Measurements from ENCODE around the gene ENPP5.

Gene ENPP5

GRCh38 chr6:46170357-46171289 lies at the start of gene ENPP5:
TSS of gene ENPP5 (minus strand) at chr6:46170980. CDS start at chr6:46168262, 2,718 bp downstream.
- DNase-seq (ENCODE audit: low read depth) = peak; percentile 52

GRCh38 chr6:46219661-46220060 lies 48.9 kb upstream of the ENPP5 start:
- no peak for DNase-seq (ENCODE audit: low read depth)

- DNase-seq (ENCODE audit: low read depth) = no peak
Observed at GRCh38 chr6:46218457-46218856, 47.7 kb upstream of the ENPP5 start.

- DNase-seq (ENCODE audit: low read depth) = no peak
Observed at GRCh38 chr6:46217671-46218131, 46.9 kb upstream of the ENPP5 start.

- no peak for DNase-seq (ENCODE audit: low read depth)
Observed at GRCh38 chr6:46216879-46217278, 46.1 kb upstream of the ENPP5 start.

GRCh38 chr6:46215777-46216176 lies 45.0 kb upstream of the ENPP5 start:
- DNase-seq (ENCODE audit: low read depth) = no peak

GRCh38 chr6:46215213-46215612 lies 44.4 kb upstream of the ENPP5 start:
- DNase-seq (ENCODE audit: low read depth) = no peak

GRCh38 chr6:46211917-46212316 lies 41.1 kb upstream of the ENPP5 start:
- no peak for DNase-seq (ENCODE audit: low read depth)

- DNase-seq (ENCODE audit: low read depth) = no peak
Observed at GRCh38 chr6:46210294-46210693, 39.5 kb upstream of the ENPP5 start.

- no peak for DNase-seq (ENCODE audit: low read depth)
Observed at GRCh38 chr6:46208303-46208702, 37.5 kb upstream of the ENPP5 start.

- no peak for DNase-seq (ENCODE audit: low read depth)
Observed at GRCh38 chr6:46207174-46207573, 36.4 kb upstream of the ENPP5 start.

GRCh38 chr6:46204880-46205650 lies 34.3 kb upstream of the ENPP5 start:
- DNase-seq (ENCODE audit: low read depth) = no peak

GRCh38 chr6:46203391-46204177 lies 32.8 kb upstream of the ENPP5 start:
- DNase-seq (ENCODE audit: low read depth) = no peak

GRCh38 chr6:46201702-46202101 lies 30.9 kb upstream of the ENPP5 start:
- no peak for DNase-seq (ENCODE audit: low read depth)

- no peak for DNase-seq (ENCODE audit: low read depth)
Observed at GRCh38 chr6:46199387-46199786, 28.6 kb upstream of the ENPP5 start.

- DNase-seq (ENCODE audit: low read depth) = no peak
Observed at GRCh38 chr6:46191961-46192360, 21.2 kb upstream of the ENPP5 start.

GRCh38 chr6:46190889-46191288 lies 20.1 kb upstream of the ENPP5 start:
- DNase-seq (ENCODE audit: low read depth) = no peak

- DNase-seq (ENCODE audit: low read depth) = no peak
Observed at GRCh38 chr6:46189726-46190125, 18.9 kb upstream of the ENPP5 start.

- DNase-seq (ENCODE audit: low read depth) = no peak
Observed at GRCh38 chr6:46186583-46186982, 15.8 kb upstream of the ENPP5 start.

- DNase-seq (ENCODE audit: low read depth) = no peak
Observed at GRCh38 chr6:46184114-46184513, 13.3 kb upstream of the ENPP5 start.

- no peak for DNase-seq (ENCODE audit: low read depth)
Observed at GRCh38 chr6:46175976-46176375, 5.2 kb upstream of the ENPP5 start.

GRCh38 chr6:46175446-46175845 lies 4.7 kb upstream of the ENPP5 start:
- no peak for DNase-seq (ENCODE audit: low read depth)

Data from stimulated activated CD8-positive, alpha-beta memory T cell treated with anti-CD3 and anti-CD28 coated beads, Interleukin-7, amount 100 ng/mL, for 24 hours (primary cell).